SK-N-SH (cell line): ENCODE measurements around the gene LPA. TPM values are rescaled to one million over a fixed set of nuclear protein-coding genes. Genes with fewer than 3 reads are reported as not detected.

Experiments used
- CTCF ChIA-PET: fragments of 300-600, 350-600 bp; formaldehyde crosslinking; extraction: SDS; loops from one replicate; lab custom pipeline; 2021; lab: Yijun Ruan, JAX
- POLR2A ChIA-PET: fragments of 350-600 bp; sonication (Branson Sonifier 250); formaldehyde crosslinking; extraction: SDS; loops from one replicate; lab custom pipeline; 2020; ENCODE audit warnings: antibody characterized with exemption, inconsistent platforms; lab: Yijun Ruan, JAX
- DNase-seq: peaks from one replicate; pipeline ENCODE4 v3.0.0; 2012
- H2AFZ ChIP-seq: fragments of 200-600 bp; sonication (generic); 2 replicates; pipeline ENCODE4 v1.8.1; 2016; ENCODE audit warnings: antibody characterized with exemption, mild to moderate bottlenecking, low read depth
- H3F3A ChIP-seq: fragments of 200-600 bp; sonication (generic); replicated peaks from 2 replicates; pipeline ENCODE3; 2016; ENCODE audit warnings: antibody characterized with exemption, mild to moderate bottlenecking; ENCODE audit not compliant: insufficient read depth
- H3K27ac ChIP-seq, 2 experiments: fragments of 200-500 bp in 1 of 2; fragments of 200-600 bp in 1 of 2; sonication (Bioruptor generic) in 1 of 2; sonication (generic), shearing (Covaris generic) in 1 of 2; 2 replicates each; pipeline versions ENCODE4 v1.5.1 to v1.6.1; 2014 to 2016; ENCODE audit warnings: low read depth in 2 of 2, inconsistent platforms in 1 of 2, low read length in 1 of 2, mild to moderate bottlenecking in 1 of 2, mixed read lengths in 1 of 2
- H3K27me3 ChIP-seq: fragments of 200-600 bp; sonication (generic), shearing (Covaris generic); 2 replicates; pipeline ENCODE4 v1.6.1; 2016; ENCODE audit warnings: mixed run types; ENCODE audit not compliant: insufficient read depth
- H3K36me3 ChIP-seq, 2 experiments: fragments of 200-500 bp in 1 of 2; fragments of 200-600 bp in 1 of 2; sonication (Bioruptor generic) in 1 of 2; sonication (generic) in 1 of 2; replicated peaks in 1 of 2; 2 replicates each; pipeline versions ENCODE3 to v1.5.1; 2014 to 2016; ENCODE audit warnings: low read length in 1 of 2, mild to moderate bottlenecking in 1 of 2; ENCODE audit not compliant: insufficient read depth in 2 of 2, control insufficient read depth in 1 of 2
- H3K4me1 ChIP-seq, 2 experiments: fragments of 200-500 bp in 1 of 2; fragments of 200-600 bp in 1 of 2; sonication (Bioruptor generic) in 1 of 2; sonication (generic), shearing (Covaris generic) in 1 of 2; 2 replicates each; pipeline versions ENCODE4 v1.5.1 to v1.6.1; 2014 to 2016; ENCODE audit warnings: low read depth in 1 of 2, low read length in 1 of 2, mixed run types in 1 of 2; ENCODE audit not compliant: insufficient read depth in 2 of 2, control insufficient read depth in 1 of 2
- H3K4me2 ChIP-seq: fragments of 200-600 bp; sonication (generic), shearing (Covaris generic); 2 replicates; pipeline ENCODE4 v1.6.1; 2017; ENCODE audit warnings: mixed run types
- H3K4me3 ChIP-seq, 2 experiments: fragments of 200-500 bp in 1 of 2; fragments of 200-600 bp in 1 of 2; sonication (Bioruptor generic) in 1 of 2; sonication (generic), shearing (Covaris generic) in 1 of 2; 2 replicates each; pipeline versions ENCODE4 v1.5.1 to v1.8.1; 2014 to 2016; ENCODE audit warnings: low read depth in 2 of 2, inconsistent platforms in 1 of 2, low read length in 1 of 2, mild to moderate bottlenecking in 1 of 2, mixed read lengths in 1 of 2, moderate library complexity in 1 of 2
- H3K79me2 ChIP-seq: fragments of 200-600 bp; sonication (generic); 2 replicates; pipeline ENCODE4 v1.8.1; 2017; ENCODE audit warnings: mild to moderate bottlenecking; ENCODE audit not compliant: insufficient read depth
- H3K9ac ChIP-seq: fragments of 200-600 bp; sonication (generic); 2 replicates; pipeline ENCODE4 v1.6.1; 2017; ENCODE audit warnings: mixed run types
- H3K9me2 ChIP-seq: fragments of 200-600 bp; sonication (generic); 2 replicates; pipeline ENCODE4 v1.6.1; 2017; ENCODE audit warnings: mixed run types
- H3K9me3 ChIP-seq: fragments of 200-600 bp; sonication (generic); 2 replicates; pipeline ENCODE4 v1.6.1; 2017; ENCODE audit warnings: mixed run types, mild to moderate bottlenecking, moderate library complexity
- H4K20me1 ChIP-seq: fragments of 200-600 bp; sonication (generic); 2 replicates; pipeline ENCODE4 v1.6.1; 2017; ENCODE audit warnings: mild to moderate bottlenecking, mixed run types; ENCODE audit not compliant: insufficient read depth
- ELF1 ChIP-seq: IDR thresholded peaks from 2 replicates; pipeline ENCODE4 v1.4.0; 2012
- EP300 ChIP-seq, 2 experiments: IDR thresholded peaks; 2 replicates each; pipeline versions ENCODE4 v1.4.0 to v1.6.1; 2012; ENCODE audit warnings: borderline replicate concordance in 1 of 2, low read depth in 1 of 2, low read length in 1 of 2
- FOXJ3 ChIP-seq: sonication (generic); formaldehyde crosslinking; IDR thresholded peaks from 2 replicates; pipeline ENCODE4 v1.5.1; 2020; ENCODE audit warnings: mild to moderate bottlenecking, missing genetic modification reagents
- FOXM1 ChIP-seq: IDR thresholded peaks from 2 replicates; pipeline ENCODE4 v1.4.0; 2012; ENCODE audit warnings: low read depth, mild to moderate bottlenecking
- JUND ChIP-seq: IDR thresholded peaks from 2 replicates; pipeline ENCODE4 v1.4.0; 2012
- MXI1 ChIP-seq: IDR thresholded peaks from 2 replicates; pipeline ENCODE4 v1.6.1; 2012; ENCODE audit warnings: mild to moderate bottlenecking, low read depth, low read length, improper control_type of control experiment
- NFIC ChIP-seq: IDR thresholded peaks from 2 replicates; pipeline ENCODE4 v1.4.0; 2012; ENCODE audit warnings: borderline replicate concordance
- POLR2AphosphoS5 ChIP-seq: IDR thresholded peaks from 2 replicates; pipeline ENCODE4 v1.6.1; 2012; ENCODE audit warnings: low read depth, low read length
- RAD21 ChIP-seq: IDR thresholded peaks from 2 replicates; pipeline ENCODE4 v1.6.1; 2012; ENCODE audit warnings: mild to moderate bottlenecking, low read length
- RFX5 ChIP-seq: IDR thresholded peaks from 2 replicates; pipeline ENCODE4 v1.6.1; 2012; ENCODE audit warnings: mild to moderate bottlenecking, improper control_type of control experiment, low read length
- RXRA ChIP-seq: IDR thresholded peaks from 2 replicates; pipeline ENCODE4 v1.4.0; 2012; ENCODE audit warnings: low read depth, mild to moderate bottlenecking, borderline replicate concordance
- SIN3A ChIP-seq: IDR thresholded peaks from 2 replicates; pipeline ENCODE4 v1.6.1; 2012; ENCODE audit warnings: low read depth, mild to moderate bottlenecking, low read length, moderate library complexity, borderline replicate concordance
- TAF1 ChIP-seq: IDR thresholded peaks from 2 replicates; pipeline ENCODE4 v1.6.1; 2012; ENCODE audit warnings: low read depth, mild to moderate bottlenecking, low read length, moderate library complexity, borderline replicate concordance
- YY1 ChIP-seq: IDR thresholded peaks from 2 replicates; pipeline ENCODE4 v1.4.0; 2012; ENCODE audit warnings: low read depth, mild to moderate bottlenecking
- WGBS: methylation state at CpG from one replicate; pipeline ENCODE4 v1.1.6; 2017; ENCODE audit warnings: low lambda C conversion rate; 5-methylcytosine and 5-hydroxymethylcytosine counted together
- polyA plus RNA-seq, 3 experiments: library from polyadenylated mRNA; depleted of rRNA; stranded (reverse); fragments of >200 nt; gene quantifications; 2 replicates each; pipeline ENCODE4 v1.2.3, GENCODE V29; 2012
- TF ChIP-seq, protein P1 (sequence below): IDR thresholded peaks from 2 replicates; pipeline ENCODE4 v1.4.0; 2012; ENCODE audit warnings: low read depth, borderline replicate concordance
- TF ChIP-seq, protein P2 (sequence below): fragments of 150-350 bp; IDR thresholded peaks from 2 replicates; pipeline ENCODE4 v1.6.1; 2017; ENCODE audit warnings: antibody characterized with exemption, low read length, low read depth, borderline replicate concordance
- TF ChIP-seq, protein P3 (sequence below): IDR thresholded peaks from 2 replicates; pipeline ENCODE4 v1.4.0; 2012; ENCODE audit warnings: low read depth, borderline replicate concordance
- TF ChIP-seq, protein P4 (sequence below): IDR thresholded peaks from 2 replicates; pipeline ENCODE4 v1.4.0; 2012; ENCODE audit warnings: low read depth

Gene LPA
- polyA plus RNA-seq, 1 of the 3 experiments (the other 2 are of a cell fraction): not detected

DNA sequence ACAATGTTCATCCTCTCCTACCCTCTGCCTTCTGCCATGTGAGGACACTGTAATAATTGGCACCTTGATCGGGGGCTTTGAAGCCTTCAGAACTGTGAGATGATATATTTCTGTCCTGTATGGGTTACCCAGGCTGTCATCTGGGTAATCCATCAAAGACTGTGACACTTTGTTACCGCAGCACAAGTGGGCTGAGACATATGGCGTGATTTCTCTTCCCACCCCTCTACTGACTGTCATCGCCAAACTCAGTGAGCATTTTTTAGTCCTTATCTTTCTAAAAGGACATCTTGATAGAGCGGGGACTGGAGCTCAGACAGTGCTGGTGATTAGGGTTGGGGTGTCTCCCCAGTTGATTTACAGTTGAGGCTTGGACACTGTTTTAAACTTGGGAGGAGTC lies 27.5 kb upstream of the LPA start (continued):
- no peak for TF ChIP-seq FOXJ3
- TF ChIP-seq, protein P1, sequence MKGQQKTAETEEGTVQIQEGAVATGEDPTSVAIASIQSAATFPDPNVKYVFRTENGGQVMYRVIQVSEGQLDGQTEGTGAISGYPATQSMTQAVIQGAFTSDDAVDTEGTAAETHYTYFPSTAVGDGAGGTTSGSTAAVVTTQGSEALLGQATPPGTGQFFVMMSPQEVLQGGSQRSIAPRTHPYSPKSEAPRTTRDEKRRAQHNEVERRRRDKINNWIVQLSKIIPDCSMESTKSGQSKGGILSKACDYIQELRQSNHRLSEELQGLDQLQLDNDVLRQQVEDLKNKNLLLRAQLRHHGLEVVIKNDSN: no peak
- no peak for TF ChIP-seq NFIC
- no peak for TF ChIP-seq SIN3A
- TF ChIP-seq, protein P2, sequence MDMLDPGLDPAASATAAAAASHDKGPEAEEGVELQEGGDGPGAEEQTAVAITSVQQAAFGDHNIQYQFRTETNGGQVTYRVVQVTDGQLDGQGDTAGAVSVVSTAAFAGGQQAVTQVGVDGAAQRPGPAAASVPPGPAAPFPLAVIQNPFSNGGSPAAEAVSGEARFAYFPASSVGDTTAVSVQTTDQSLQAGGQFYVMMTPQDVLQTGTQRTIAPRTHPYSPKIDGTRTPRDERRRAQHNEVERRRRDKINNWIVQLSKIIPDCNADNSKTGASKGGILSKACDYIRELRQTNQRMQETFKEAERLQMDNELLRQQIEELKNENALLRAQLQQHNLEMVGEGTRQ: no peak

DNA sequence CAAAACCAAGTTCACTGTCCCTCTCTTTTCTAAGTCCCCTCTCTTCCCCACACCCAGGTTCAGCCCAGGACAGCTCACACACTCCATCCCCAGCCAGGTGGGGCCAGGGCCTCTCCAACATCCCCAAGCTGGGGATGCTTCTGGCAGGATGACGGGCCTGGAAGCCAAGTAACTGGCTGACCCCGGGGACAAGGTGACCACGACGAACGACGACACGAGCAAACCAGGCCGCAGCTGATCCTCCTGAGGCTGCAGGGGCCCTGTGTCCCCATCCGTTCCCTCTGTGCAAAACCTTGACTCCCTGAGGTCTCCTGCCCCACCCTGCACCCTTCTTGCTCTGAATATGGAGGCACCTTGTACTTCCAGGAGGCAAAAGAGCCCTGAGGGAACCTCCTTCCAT lies 26.4 kb upstream of the LPA start:
- Histone ChIP-seq H3K27me3 (no peaks in the 10 kb centered on the region; the same call in 1 of the 2 replicates), H3K4me3 (no peak overlapping the region), H3K4me2 (no peak overlapping the region), H3K9me2 (no peaks in the 10 kb centered on the region), H2AFZ (no peak overlapping the region), H3K27ac (no peak overlapping the region), H3K9ac (no peak overlapping the region), H3K4me1 (no peaks in the 10 kb centered on the region), H4K20me1 (no peaks in the 10 kb centered on the region), H3K79me2 (no peaks in the 10 kb centered on the region), H3F3A (no peaks in the 10 kb centered on the region), H3K9me3 (no peaks in the 10 kb centered on the region), H3K36me3 (no peaks in the 10 kb centered on the region)
- no peak for DNase-seq
- WGBS: 0% methylated on average over 2 of the region's 9 CpGs
- ChIA-PET POLR2A (no interaction called here), CTCF (no interaction called here)
- TF ChIP-seq JUND (no peak), RAD21 (no peak), EP300 (IDR thresholded peaks at IDR 0.05; ENCODE audit: borderline replicate concordance in 1 of 2, low read depth in 1 of 2, low read length in 1 of 2) (no peak), RFX5 (no peak), RXRA (no peak), TAF1 (no peak), NFIC (no peak), FOXM1 (no peak), YY1 (no peak), ELF1 (no peak), MXI1 (no peak), POLR2AphosphoS5 (no peak)
- TF ChIP-seq, protein P3, sequence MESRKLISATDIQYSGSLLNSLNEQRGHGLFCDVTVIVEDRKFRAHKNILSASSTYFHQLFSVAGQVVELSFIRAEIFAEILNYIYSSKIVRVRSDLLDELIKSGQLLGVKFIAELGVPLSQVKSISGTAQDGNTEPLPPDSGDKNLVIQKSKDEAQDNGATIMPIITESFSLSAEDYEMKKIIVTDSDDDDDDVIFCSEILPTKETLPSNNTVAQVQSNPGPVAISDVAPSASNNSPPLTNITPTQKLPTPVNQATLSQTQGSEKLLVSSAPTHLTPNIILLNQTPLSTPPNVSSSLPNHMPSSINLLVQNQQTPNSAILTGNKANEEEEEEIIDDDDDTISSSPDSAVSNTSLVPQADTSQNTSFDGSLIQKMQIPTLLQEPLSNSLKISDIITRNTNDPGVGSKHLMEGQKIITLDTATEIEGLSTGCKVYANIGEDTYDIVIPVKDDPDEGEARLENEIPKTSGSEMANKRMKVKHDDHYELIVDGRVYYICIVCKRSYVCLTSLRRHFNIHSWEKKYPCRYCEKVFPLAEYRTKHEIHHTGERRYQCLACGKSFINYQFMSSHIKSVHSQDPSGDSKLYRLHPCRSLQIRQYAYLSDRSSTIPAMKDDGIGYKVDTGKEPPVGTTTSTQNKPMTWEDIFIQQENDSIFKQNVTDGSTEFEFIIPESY: no peak
- TF ChIP-seq, protein P1: no peak
- TF ChIP-seq, protein P2: no peak
- TF ChIP-seq, protein P4, sequence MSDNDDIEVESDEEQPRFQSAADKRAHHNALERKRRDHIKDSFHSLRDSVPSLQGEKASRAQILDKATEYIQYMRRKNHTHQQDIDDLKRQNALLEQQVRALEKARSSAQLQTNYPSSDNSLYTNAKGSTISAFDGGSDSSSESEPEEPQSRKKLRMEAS: no peak
